ENCODE data around the gene PRRC2A.
A peak's percentile ranks its signal among the peaks of the same experiment; 100 is the strongest.

PRRC2A gene

GRCh38 chr6:31666337-31666965 is 45.9 kb downstream of the PRRC2A start:
- H3K9me3 ChIP-seq (ENCODE audit: control insufficient read depth in 2 of 2, low read length in 2 of 2) = no peaks in the 10 kb centered on the region
- H3K4me3 ChIP-seq (ENCODE audit: low read length in 2 of 2) = peak overlapping the region; percentile 88 to 95
- no peaks in the 10 kb centered on the region for H3K27me3 ChIP-seq (ENCODE audit: control insufficient read depth in 2 of 2, insufficient read depth in 2 of 2, low read length in 2 of 2)
- peak overlapping the region; percentile 80 to 99 for H3K27ac ChIP-seq (ENCODE audit: low read depth in 2 of 2, low read length in 2 of 2)
- peaks cover 21 to 26% of the 10 kb centered on the region in 2 donors for H3K4me1 ChIP-seq (ENCODE audit: control insufficient read depth in 2 of 2, insufficient read depth in 2 of 2, low read length in 2 of 2)
- H3K9ac ChIP-seq (ENCODE audit: low read depth in 1 of 2, low read length in 2 of 2) = peak overlapping the region; percentile 95
- H3K36me3 ChIP-seq (ENCODE audit: control insufficient read depth in 2 of 2, insufficient read depth in 2 of 2, low read length in 2 of 2) = peaks cover 43 to 55% of the 10 kb centered on the region in 2 donors

DNA sequence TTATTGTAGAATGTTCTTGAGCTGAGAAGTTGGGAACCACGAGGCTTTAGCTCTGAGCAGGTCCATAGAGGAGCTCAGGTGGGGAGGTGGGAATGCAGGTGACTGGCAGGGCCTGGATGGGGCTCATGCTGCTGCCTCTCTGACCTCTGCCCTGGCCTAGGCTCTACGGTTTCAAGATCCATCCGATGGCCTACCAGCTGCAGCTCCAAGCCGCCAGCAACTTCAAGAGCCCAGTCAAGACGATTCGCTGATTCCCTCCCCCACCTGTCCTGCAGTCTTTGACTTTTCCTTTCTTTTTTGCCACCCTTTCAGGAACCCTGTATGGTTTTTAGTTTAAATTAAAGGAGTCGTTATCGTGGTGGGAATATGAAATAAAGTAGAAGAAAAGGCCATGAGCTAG is 49.2 kb downstream of the PRRC2A start, which contains the start of gene LY6G5B:
LY6G5B (plus strand) TSS at position 301 of the 400 bp plus-strand sequence. CDS start 975 bp downstream, outside the sequence.
- Histone ChIP-seq H3K9ac (ENCODE audit: low read depth in 1 of 2, low read length in 2 of 2) (no peak within 1 kb of the TSS), H3K27ac (ENCODE audit: low read depth in 2 of 2, low read length in 2 of 2) (no peak within 1 kb of the TSS), H3K4me1 (ENCODE audit: control insufficient read depth in 2 of 2, insufficient read depth in 2 of 2, low read length in 2 of 2) (peaks cover 5 to 12% of the 10 kb centered on the region in 2 donors), H3K9me3 (ENCODE audit: control insufficient read depth in 2 of 2, low read length in 2 of 2) (no peaks in the 10 kb centered on the region), H3K4me3 (ENCODE audit: low read length in 2 of 2) (no peak within 1 kb of the TSS), H3K27me3 (ENCODE audit: control insufficient read depth in 2 of 2, insufficient read depth in 2 of 2, low read length in 2 of 2) (no peaks in the 10 kb centered on the region), H3K36me3 (ENCODE audit: control insufficient read depth in 2 of 2, insufficient read depth in 2 of 2, low read length in 2 of 2) (peaks cover 52 to 54% of the 10 kb centered on the region in 2 donors)

- H3K27ac ChIP-seq (ENCODE audit: low read depth in 2 of 2, low read length in 2 of 2) = no peak overlapping the region
- H3K27me3 ChIP-seq (ENCODE audit: control insufficient read depth in 2 of 2, insufficient read depth in 2 of 2, low read length in 2 of 2) = no peaks in the 10 kb centered on the region
- peaks cover 12 to 15% of the 10 kb centered on the region in 2 donors for H3K36me3 ChIP-seq (ENCODE audit: control insufficient read depth in 2 of 2, insufficient read depth in 2 of 2, low read length in 2 of 2)
- no peak overlapping the region for H3K4me3 ChIP-seq (ENCODE audit: low read length in 2 of 2)
- no peaks in the 10 kb centered on the region for H3K9me3 ChIP-seq (ENCODE audit: control insufficient read depth in 2 of 2, low read length in 2 of 2)
- H3K4me1 ChIP-seq (ENCODE audit: control insufficient read depth in 2 of 2, insufficient read depth in 2 of 2, low read length in 2 of 2) = peaks cover 7 to 11% of the 10 kb centered on the region in 2 donors
- no peak overlapping the region for H3K9ac ChIP-seq (ENCODE audit: low read depth in 1 of 2, low read length in 2 of 2)
Observed at GRCh38 chr6:31676322-31676903, 55.9 kb downstream of the PRRC2A start.

- Histone ChIP-seq H3K27me3 (ENCODE audit: control insufficient read depth in 2 of 2, insufficient read depth in 2 of 2, low read length in 2 of 2) (no peaks in the 10 kb centered on the region), H3K4me3 (ENCODE audit: low read length in 2 of 2) (no peak overlapping the region), H3K27ac (ENCODE audit: low read depth in 2 of 2, low read length in 2 of 2) (no peak overlapping the region), H3K36me3 (ENCODE audit: control insufficient read depth in 2 of 2, insufficient read depth in 2 of 2, low read length in 2 of 2) (peaks cover 7 to 10% of the 10 kb centered on the region in 2 donors), H3K4me1 (ENCODE audit: control insufficient read depth in 2 of 2, insufficient read depth in 2 of 2, low read length in 2 of 2) (peaks cover 10 to 13% of the 10 kb centered on the region in 2 donors), H3K9ac (ENCODE audit: low read depth in 1 of 2, low read length in 2 of 2) (no peak overlapping the region), H3K9me3 (ENCODE audit: control insufficient read depth in 2 of 2, low read length in 2 of 2) (no peaks in the 10 kb centered on the region)
Observed at GRCh38 chr6:31676904-31677303, 56.4 kb downstream of the PRRC2A start.

DNA sequence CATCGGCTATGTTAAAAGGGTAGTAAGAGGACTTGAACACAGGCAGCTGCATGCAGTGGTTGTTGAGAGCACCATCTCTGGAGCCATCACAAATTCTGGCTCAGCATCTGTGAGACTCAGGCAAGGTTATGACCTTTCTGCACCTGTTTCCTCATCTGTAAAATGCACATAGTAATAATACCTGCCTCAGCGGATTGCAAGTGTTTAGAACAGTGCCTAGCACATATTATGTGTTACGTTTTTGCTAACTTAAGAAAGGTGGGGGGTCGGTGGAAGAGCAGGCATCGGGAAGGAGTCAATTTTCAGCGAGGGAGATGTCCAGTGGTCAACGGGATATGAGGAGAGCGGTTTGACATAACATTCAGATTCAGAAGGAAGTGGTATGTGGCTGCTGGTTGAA is 57.4 kb downstream of the PRRC2A start:
- Histone ChIP-seq H3K27ac (ENCODE audit: low read depth in 2 of 2, low read length in 2 of 2) (no peak overlapping the region), H3K4me1 (ENCODE audit: control insufficient read depth in 2 of 2, insufficient read depth in 2 of 2, low read length in 2 of 2) (peaks cover 10 to 13% of the 10 kb centered on the region in 2 donors), H3K36me3 (ENCODE audit: control insufficient read depth in 2 of 2, insufficient read depth in 2 of 2, low read length in 2 of 2) (peaks cover 3 to 4% of the 10 kb centered on the region in 2 donors), H3K9ac (ENCODE audit: low read depth in 1 of 2, low read length in 2 of 2) (no peak overlapping the region), H3K4me3 (ENCODE audit: low read length in 2 of 2) (no peak overlapping the region), H3K9me3 (ENCODE audit: control insufficient read depth in 2 of 2, low read length in 2 of 2) (no peaks in the 10 kb centered on the region), H3K27me3 (ENCODE audit: control insufficient read depth in 2 of 2, insufficient read depth in 2 of 2, low read length in 2 of 2) (no peaks in the 10 kb centered on the region)

DNA sequence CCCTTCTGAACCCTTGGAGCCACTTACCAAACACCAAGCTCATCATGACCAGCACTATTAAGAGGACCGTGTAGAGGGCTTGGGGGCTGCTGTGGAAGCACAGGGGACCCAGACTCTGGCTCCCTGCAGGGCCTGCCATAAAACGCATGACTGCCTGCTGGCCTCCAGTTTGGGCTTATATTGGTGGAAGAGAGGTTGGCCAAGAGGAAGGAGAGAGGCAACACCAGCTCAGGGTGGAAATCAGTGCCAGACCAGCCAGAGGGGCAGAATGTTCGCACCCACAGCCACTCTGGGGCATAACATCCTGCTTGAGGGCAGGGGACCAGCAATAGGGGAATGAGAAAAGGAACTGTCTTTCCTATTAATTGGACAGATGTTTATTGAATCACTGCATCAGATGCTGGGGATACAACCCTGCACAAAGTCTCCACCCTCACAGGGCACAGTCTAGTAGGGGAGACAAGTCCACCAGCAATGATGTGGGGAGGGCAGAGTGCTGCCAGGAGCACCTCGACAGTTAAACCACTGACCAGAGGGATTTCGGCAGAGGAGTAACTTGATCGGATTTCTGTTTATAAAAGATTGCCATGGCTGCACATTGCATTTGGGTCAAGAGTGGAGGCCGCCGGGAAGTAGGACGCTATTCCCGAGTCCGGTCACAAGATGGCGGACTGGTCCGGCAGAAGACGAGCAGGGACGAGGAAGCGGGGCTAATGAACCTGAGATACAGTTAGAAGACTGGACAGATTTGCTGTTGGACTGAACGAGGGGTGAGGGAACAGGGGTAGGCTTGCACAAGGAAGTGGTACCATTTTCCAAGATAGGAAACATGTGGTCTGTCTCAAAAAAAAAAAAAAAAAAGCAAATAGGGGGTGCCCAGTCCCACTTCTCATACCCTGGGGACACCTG is 60.0 kb downstream of the PRRC2A start, which contains the start of gene LY6G5C:
LY6G5C (minus strand) TSS at position 842 of the 909 bp plus-strand sequence; CDS start at position 148, 694 bp downstream.
- Histone ChIP-seq H3K9ac (ENCODE audit: low read depth in 1 of 2, low read length in 2 of 2) (peak within 1 kb of the TSS; percentile 75 to 78), H3K27ac (ENCODE audit: low read depth in 2 of 2, low read length in 2 of 2) (peak within 1 kb of the TSS; percentile 65 to 69), H3K4me1 (ENCODE audit: control insufficient read depth in 2 of 2, insufficient read depth in 2 of 2, low read length in 2 of 2) (peaks cover 10 to 13% of the 10 kb centered on the region in 2 donors), H3K9me3 (ENCODE audit: control insufficient read depth in 2 of 2, low read length in 2 of 2) (no peaks in the 10 kb centered on the region), H3K36me3 (ENCODE audit: control insufficient read depth in 2 of 2, insufficient read depth in 2 of 2, low read length in 2 of 2) (no peaks in the 10 kb centered on the region), H3K27me3 (ENCODE audit: control insufficient read depth in 2 of 2, insufficient read depth in 2 of 2, low read length in 2 of 2) (no peaks in the 10 kb centered on the region), H3K4me3 (ENCODE audit: low read length in 2 of 2) (peak within 1 kb of the TSS; percentile 66 to 81)

GRCh38 chr6:31681135-31681671 is 60.7 kb downstream of the PRRC2A start:
- Histone ChIP-seq H3K36me3 (ENCODE audit: control insufficient read depth in 2 of 2, insufficient read depth in 2 of 2, low read length in 2 of 2) (no peaks in the 10 kb centered on the region), H3K4me1 (ENCODE audit: control insufficient read depth in 2 of 2, insufficient read depth in 2 of 2, low read length in 2 of 2) (peaks cover 10 to 13% of the 10 kb centered on the region in 2 donors), H3K27ac (ENCODE audit: low read depth in 2 of 2, low read length in 2 of 2) (peak overlapping the region; percentile 65 to 69), H3K27me3 (ENCODE audit: control insufficient read depth in 2 of 2, insufficient read depth in 2 of 2, low read length in 2 of 2) (no peaks in the 10 kb centered on the region), H3K9ac (ENCODE audit: low read depth in 1 of 2, low read length in 2 of 2) (peak overlapping the region; percentile 75 to 78), H3K9me3 (ENCODE audit: control insufficient read depth in 2 of 2, low read length in 2 of 2) (no peaks in the 10 kb centered on the region), H3K4me3 (ENCODE audit: low read length in 2 of 2) (peak overlapping the region; percentile 66 to 81)

DNA sequence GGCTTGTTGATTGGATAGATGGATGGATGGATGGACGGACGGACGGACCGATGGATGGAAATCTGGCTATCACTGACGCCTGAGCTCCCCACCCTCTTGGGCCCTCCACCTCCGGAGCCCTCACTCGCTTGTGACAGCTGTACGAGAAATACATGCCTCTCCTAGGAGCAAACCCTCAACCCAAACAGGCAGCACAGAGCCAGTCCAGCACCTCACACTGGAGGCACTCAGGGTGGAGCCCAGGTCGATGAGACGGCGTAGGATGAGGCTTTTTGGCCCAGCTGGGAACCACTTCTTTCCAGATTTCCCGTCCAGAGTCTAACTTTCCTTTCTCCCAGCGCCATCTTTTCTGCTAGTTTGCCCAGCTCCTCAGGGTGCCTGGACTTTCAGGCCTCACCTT is 63.1 kb downstream of the PRRC2A start:
- H3K4me3 ChIP-seq (ENCODE audit: low read length in 2 of 2) = peak overlapping the region; percentile 57 to 62
- H3K27ac ChIP-seq (ENCODE audit: low read depth in 2 of 2, low read length in 2 of 2) = peak overlapping the region; percentile 69 to 80
- peak overlapping the region in 1 of 2 donors; percentile 47 for H3K9ac ChIP-seq (ENCODE audit: low read depth in 1 of 2, low read length in 2 of 2)
- H3K36me3 ChIP-seq (ENCODE audit: control insufficient read depth in 2 of 2, insufficient read depth in 2 of 2, low read length in 2 of 2) = peaks cover 17 to 22% of the 10 kb centered on the region in 2 donors
- H3K27me3 ChIP-seq (ENCODE audit: control insufficient read depth in 2 of 2, insufficient read depth in 2 of 2, low read length in 2 of 2) = no peaks in the 10 kb centered on the region
- no peaks in the 10 kb centered on the region for H3K9me3 ChIP-seq (ENCODE audit: control insufficient read depth in 2 of 2, low read length in 2 of 2)
- H3K4me1 ChIP-seq (ENCODE audit: control insufficient read depth in 2 of 2, insufficient read depth in 2 of 2, low read length in 2 of 2) = peaks cover 10 to 13% of the 10 kb centered on the region in 2 donors

- H3K9me3 ChIP-seq (ENCODE audit: control insufficient read depth in 2 of 2, low read length in 2 of 2) = no peaks in the 10 kb centered on the region
- H3K9ac ChIP-seq (ENCODE audit: low read depth in 1 of 2, low read length in 2 of 2) = no peak overlapping the region
- no peaks in the 10 kb centered on the region for H3K27me3 ChIP-seq (ENCODE audit: control insufficient read depth in 2 of 2, insufficient read depth in 2 of 2, low read length in 2 of 2)
- H3K36me3 ChIP-seq (ENCODE audit: control insufficient read depth in 2 of 2, insufficient read depth in 2 of 2, low read length in 2 of 2) = peaks cover 43 to 49% of the 10 kb centered on the region in 2 donors
- H3K4me3 ChIP-seq (ENCODE audit: low read length in 2 of 2) = no peak overlapping the region
- peaks cover 10 to 21% of the 10 kb centered on the region in 2 donors for H3K4me1 ChIP-seq (ENCODE audit: control insufficient read depth in 2 of 2, insufficient read depth in 2 of 2, low read length in 2 of 2)
- H3K27ac ChIP-seq (ENCODE audit: low read depth in 2 of 2, low read length in 2 of 2) = no peak overlapping the region
Observed at GRCh38 chr6:31686483-31686882, 66.0 kb downstream of the PRRC2A start.
